Stimulated activated CD4-positive, alpha-beta T cell treated with anti-CD3 and anti-CD28 coated beads, Interleukin-12 subunit alpha, Interleukin-12 subunit beta, amount 100 ng/mL, for 4 hours (primary cell): Measurements from ENCODE around the gene NOTCH1.

Source experiments
- DNase-seq: peaks from one replicate; pipeline ENCODE4 v3.0.0-alpha.2; 2020

Gene NOTCH1

GRCh38 chr9:136482793-136483588 is 62.9 kb downstream of the NOTCH1 start, which contains the start of gene SEC16A:
TSS of gene SEC16A (minus strand) at chr9:136483040. CDS start at chr9:136477615, 5,425 bp downstream.
- DNase-seq = peak; percentile 100

- DNase-seq = peak; percentile 26
Observed at GRCh38 chr9:136482046-136482792, 63.6 kb downstream of the NOTCH1 start.

GRCh38 chr9:136481558-136481957 is 64.3 kb downstream of the NOTCH1 start:
- no peak for DNase-seq

- no peak for DNase-seq
Observed at GRCh38 chr9:136476369-136477150, 69.3 kb downstream of the NOTCH1 start.

- no peak for DNase-seq
Observed at GRCh38 chr9:136474974-136475865, 70.6 kb downstream of the NOTCH1 start.

- no peak for DNase-seq
Observed at GRCh38 chr9:136474021-136474640, 71.7 kb downstream of the NOTCH1 start.

- DNase-seq = no peak
Observed at GRCh38 chr9:136473354-136473721, 72.5 kb downstream of the NOTCH1 start.

GRCh38 chr9:136472640-136473353 is 73.1 kb downstream of the NOTCH1 start:
- DNase-seq = no peak

- DNase-seq = no peak
Observed at GRCh38 chr9:136471802-136472487, 73.9 kb downstream of the NOTCH1 start.

- DNase-seq = no peak
Observed at GRCh38 chr9:136470792-136471469, 74.9 kb downstream of the NOTCH1 start.

- no peak for DNase-seq
Observed at GRCh38 chr9:136470356-136470755, 75.5 kb downstream of the NOTCH1 start.

GRCh38 chr9:136467766-136468165 is 78.1 kb downstream of the NOTCH1 start:
- no peak for DNase-seq

- DNase-seq = no peak
Observed at GRCh38 chr9:136466155-136466541, 79.7 kb downstream of the NOTCH1 start.

GRCh38 chr9:136465500-136466154 is 80.2 kb downstream of the NOTCH1 start:
- no peak for DNase-seq

GRCh38 chr9:136464241-136464640 is 81.6 kb downstream of the NOTCH1 start:
- no peak for DNase-seq

- DNase-seq = no peak
Observed at GRCh38 chr9:136463578-136463977, 82.3 kb downstream of the NOTCH1 start.

- no peak for DNase-seq
Observed at GRCh38 chr9:136462664-136463063, 83.2 kb downstream of the NOTCH1 start.

- no peak for DNase-seq
Observed at GRCh38 chr9:136460772-136461325, 85.0 kb downstream of the NOTCH1 start.

GRCh38 chr9:136459425-136459824 is 86.4 kb downstream of the NOTCH1 start:
- no peak for DNase-seq
